ENCODE results near the gene TOMT.

GRCh38 chr11:72088076-72088808, 17.5 kb upstream of the TOMT start:
- TF ChIP-seq POLR2A (IDR thresholded peaks at IDR 0.05; ENCODE audit: low read length) (no peak), GATA1 (IDR thresholded peaks at IDR 0.05; ENCODE audit: low read depth, low read length) (no peak)

All from erythroblast (primary cell).